ENCODE measurements around the gene UBE2S.
"Not testable (repeated sequence)": the region's sequence is repeated elsewhere in the genome, so short reads cannot be mapped to it uniquely, and the experiment has no call there.

UBE2S gene

DNA sequence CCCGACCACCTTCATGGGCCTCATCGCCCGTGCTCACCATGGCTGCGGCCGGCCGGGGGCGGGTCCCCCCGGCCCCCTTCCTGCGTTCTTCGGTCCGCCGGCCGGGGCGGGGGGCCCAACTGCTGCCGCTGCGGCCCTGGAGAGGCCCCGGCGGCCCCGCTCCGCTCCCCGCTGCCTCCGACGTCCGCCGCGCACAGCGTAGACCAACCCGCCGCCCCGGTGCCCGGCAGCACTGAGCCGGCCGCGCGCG, at the start of gene UBE2S:
Gene UBE2S (minus strand): TSS at position 239 of the 250 bp plus-strand sequence. CDS start 199 bp downstream, at position 40.
- not testable (repeated sequence) for DNase-seq

DNA sequence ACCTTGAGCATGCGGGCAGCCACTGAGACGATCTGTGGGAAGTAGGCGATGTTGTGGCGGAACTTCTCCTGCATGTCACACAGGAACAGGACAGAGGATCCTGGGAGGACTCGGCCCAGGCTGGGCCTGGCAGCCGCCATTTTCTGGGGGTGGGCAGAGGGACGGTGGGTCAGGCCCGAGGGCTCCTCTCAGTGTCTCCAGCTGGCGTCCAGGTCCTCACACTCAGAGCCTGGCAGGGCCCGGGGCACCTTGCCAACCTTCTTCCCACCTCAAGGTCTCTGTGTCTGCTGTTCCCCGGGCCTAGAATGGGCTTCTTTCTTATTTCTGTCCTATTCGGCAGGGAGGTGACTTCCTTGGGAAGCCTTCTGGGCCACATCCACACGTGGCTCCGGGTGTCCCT, 48.8 kb upstream of the UBE2S start:
- no peak for DNase-seq

DNA sequence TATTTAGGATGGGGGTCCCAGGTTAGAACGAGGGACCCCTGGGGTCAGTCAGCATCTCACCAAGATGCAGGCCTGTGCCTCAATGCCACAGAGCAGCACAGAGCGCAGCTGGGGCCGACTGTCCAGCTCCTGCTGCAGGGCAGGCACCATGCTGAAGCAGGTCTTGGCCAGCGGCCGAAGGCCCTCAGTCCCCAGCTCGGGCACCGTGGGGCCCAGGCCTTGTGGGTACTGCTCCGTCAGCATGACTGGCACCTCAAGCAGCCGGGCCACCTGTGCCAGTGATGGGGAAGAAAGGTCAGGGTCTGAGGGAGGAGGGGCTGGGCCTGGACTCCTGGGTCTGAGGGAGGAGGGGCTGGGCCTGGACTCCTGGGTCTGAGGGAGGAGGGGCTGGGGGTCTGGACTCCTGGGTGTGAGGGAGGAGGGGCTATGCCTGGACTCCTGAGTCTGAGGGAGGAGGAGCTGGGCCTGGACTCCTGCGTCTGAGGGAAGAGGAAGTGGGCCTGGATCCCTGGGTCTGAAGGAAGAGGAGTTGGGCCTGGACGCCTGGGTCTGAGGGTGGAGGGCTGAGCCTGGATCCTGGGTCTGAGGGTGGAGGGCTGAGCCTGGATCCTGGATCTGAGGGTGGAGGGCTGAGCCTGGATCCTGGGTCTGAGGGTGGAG, 48.1 kb upstream of the UBE2S start:
- no peak for DNase-seq

DNA sequence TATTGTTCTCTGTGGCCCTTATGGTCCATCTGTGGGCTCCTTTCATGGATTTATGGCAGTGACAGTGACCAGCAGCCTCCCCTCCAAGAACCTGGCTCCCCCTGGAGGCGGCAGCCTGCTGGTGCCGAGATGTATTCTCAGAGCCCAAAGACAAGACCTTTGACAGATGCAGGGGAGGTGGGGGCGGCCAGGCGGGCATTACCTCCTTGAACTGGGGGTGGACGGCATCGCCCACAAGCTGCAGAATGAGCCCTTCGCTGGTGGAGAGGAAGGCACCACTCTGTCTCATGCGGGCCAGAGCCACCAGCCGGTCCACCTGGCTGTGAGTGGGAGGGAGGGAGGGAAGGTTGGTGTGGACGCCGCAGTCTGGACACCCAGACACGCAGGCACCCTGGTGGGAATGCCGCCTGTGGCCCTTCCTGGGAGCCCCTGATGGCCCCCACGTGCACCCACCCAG, 47.2 kb upstream of the UBE2S start:
- DNase-seq, result no peak

DNA sequence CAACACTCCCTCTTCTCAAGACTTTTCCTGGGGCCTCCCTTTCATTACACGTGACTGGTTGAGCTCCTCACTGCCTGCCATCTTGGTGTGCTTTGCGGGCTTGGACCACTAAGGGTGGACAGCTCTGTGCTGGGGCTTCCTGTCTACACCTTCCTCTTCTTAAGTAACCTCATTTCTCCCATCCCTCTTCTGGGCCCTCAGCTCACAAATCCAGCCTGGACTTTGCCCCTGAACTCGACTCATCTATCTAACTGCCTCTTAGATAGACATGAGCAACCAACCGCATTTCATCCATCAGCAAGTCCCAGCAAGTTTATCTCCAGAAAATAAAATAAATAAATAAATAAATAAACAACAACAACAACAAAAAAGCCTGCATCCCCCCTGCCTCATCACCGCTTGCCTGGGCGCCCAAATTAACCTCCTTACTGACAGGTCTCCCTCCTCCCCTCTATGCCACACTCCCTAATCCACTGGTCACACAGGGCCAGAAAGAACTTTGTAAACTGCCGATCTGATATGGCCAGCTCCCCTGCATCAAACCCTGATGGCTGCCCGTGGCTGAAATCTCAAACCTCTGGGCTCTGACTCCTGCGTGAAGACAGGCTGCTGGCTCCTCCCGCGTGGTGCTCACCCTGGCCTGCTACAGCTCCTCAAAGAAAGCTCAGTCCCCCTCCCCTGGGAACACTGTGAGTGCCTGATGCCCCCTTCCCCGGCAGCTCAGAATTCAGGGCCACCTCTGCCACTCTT, 46.1 kb upstream of the UBE2S start:
- no peak for DNase-seq

DNA sequence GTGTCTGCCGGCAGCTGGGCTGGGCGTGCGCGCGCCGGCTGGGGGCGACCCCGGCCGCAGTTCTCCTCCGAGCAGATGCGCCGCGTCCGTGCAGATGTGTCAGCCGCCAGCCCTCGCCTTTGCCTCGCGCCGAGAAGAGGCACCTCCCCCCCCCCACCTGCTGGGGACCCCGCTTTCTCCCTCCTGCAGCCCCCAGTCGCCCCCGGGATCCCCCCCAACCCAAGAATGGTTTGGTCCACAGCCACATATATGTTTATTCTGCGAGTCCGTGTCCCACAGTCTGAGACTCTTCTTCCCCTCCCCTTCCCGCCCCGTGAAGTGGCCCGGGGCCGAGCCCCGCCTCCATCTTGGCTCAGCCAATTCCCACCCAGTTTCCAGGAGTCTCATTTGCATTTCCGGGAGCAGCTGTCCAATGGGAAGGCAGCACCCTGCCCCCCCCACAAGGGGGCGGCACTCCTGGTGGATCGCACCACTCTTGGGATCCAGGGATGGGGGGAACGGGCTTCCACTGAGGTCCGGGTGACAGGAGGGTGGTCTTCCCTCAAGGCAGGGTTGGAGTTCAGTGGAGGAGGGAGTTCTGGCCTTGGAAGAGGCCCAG, 45.3 kb upstream of the UBE2S start:
- DNase-seq, result peak; percentile 97

DNA sequence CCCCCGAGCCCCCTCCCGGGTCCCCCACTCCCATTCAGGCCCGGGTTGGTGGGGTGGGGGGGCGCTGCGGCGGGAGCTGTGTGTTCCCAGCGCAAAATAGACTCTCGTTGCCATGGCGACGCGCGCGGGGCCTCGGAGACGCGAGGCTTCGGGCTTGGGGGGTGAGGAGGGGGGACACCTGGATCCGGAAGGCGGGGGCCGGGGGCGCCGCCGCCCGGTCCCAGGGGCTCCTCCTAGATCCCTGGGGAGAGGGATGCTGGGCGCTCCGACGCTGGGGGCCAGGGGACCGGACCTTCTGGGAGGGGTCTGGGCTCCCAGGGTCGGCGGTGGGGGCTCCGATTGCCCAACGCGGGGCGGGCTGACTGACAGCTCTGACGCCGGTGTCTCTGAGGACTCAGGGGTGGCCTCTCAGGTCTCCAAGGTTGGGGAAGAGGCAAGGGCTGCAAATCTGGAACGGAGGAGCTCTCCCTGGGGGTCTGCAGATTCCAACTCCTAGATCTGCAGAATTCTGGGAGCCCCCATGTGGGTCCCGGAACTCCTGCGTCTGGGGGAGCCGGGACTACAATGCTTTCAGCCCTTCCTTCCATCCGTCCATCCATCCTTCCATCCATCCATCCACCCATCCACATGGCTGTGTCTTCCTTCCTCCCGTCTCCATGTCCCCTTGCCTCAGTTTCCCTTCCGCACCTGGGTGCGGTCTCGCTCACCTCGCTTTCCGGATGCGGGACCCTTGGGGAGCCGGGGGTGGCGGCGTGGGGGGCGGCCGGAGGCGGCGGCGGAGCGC, 44.6 kb upstream of the UBE2S start:
- DNase-seq, result peak; percentile 73

DNA sequence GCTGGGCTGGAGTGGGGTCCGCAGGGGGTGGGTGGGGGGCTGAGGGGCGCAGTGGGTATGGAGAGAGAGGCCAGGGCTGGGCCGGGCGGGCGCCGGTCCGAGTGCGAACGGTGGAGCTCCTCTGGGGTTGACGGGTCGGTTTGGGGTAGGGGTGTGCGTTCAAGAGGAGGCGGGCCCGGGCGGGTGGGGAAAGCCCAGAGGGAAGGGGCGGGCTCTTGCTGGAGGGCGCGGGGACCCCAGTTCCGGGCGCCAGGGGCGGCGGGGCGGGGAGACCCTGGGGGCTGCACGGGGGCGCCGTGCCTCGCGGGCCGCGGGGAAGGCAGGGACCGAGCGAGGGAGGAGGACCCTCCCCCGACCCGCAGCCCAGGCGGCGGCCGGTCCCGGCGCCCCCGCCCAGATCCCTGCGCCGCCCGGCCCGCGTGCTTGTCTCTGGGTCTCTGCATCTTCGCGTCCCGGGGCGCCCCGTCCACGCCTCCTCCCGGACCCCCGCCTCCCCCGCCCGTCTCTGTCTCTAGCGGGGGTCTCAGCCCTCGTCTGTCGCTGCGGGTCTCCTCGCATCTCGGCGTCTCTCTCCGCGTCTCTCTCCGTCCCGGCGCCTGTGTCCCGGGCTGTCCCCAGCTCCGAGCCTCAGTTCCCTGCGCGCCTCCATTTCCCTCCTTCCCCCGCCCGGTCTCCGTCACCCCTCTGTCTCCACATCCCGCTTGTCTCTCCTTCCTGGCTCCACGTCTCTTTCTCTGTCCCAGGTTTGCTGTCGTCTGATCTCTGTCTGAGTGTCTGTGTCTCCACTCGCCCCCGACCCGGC, 43.8 kb upstream of the UBE2S start:
- no peak for DNase-seq

DNA sequence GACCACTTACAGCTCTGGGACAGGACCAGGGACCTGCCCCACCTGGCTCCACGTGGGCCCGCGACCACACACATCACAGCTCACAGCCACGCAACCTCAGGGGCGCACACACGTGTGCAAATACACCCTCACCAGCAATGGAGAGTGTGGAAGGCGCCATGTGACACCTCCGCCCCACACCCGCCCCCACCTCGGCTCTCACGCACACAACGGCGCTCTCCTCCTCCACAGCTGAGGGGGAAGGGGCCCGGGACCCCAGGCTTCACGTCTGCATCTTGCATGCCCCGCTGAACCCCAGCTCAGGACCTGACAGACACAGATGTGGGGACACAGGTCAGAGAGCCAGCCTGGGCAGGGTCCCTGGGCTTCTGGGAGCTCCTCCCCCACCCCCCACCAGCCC, 41.9 kb upstream of the UBE2S start:
- no peak for DNase-seq

DNA sequence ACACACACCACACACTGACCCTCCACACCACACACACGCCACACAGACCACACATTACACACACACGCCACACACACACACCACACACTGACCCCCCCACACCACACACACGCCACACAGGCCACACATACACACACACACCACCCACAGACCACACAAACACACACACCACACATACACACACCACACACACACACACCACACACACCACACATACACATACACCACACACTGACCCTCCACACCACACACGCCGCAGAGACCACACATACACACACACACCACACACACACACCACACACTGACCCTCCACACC, 40.5 kb upstream of the UBE2S start:
- not testable (repeated sequence) for DNase-seq

DNA sequence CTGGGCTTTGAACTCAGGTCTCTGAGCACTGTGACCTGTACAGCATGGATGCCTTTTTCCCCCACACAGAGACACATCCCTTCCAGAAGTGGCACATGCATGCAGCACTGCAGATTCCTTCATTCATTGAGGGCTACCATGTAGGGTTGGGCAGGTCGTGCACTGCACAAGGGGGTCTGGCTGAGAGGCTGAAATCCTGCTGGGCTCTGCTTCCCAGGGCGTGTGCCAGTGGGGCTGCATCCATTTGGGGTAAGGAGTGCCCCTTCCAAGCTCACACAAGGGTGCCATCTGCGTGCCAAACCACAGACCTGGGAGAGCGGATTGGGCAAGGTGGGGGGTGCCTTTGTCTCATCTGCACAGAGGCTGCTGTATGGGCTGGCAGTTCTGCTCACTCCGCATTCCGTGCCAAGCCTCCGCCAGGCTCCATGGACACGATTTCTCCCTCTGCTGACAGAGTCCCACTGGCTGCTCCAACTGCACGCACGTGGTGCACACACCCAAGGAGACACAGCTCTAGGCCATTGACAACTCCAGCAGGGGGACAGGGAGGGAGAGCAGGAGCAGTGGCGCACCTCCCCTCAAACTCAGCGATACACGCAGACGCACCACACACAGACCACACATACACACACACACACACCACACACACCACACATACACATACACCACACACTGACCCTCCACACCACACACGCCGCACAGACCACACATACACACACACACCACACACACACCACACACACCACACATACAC, 40.0 kb upstream of the UBE2S start:
- DNase-seq, result no peak

DNA sequence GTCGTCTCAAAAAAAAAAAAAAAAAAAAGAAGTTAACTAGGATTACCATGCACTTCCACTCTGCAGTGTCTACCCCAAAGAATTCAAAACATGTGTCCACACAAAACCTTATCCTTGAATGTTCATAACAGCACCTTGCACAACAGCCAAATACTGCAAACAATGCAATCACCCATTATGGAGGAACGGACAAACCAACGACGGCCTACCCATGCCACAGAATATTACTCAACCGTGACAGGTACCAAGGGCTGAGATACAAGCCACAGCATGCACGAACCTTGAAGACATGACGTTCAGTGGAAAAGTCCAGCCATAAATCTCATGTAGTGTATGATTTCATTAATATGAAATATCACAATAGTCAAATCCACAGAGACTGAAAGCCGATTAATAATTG, 38.5 kb upstream of the UBE2S start:
- DNase-seq, result no peak

DNA sequence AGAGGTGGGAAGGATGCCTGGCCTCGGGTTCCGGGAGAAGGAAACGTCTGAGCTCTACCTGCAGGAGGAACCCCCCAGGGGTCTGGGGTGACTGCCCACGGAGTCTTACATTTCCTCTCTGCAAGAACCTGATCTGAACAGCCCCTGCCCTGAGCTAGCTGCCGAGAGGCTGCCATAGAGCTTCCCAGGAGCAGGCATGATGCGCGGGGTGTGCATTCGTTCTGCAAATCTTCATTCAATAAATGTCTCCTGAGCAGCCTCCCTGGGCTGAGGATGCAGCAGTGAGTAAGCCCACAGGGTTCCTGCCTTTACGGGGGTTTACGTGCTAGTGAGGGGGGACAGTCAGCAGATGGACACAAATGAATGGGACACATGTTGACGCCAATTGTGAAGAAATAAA, 37.1 kb upstream of the UBE2S start:
- no peak for DNase-seq

DNA sequence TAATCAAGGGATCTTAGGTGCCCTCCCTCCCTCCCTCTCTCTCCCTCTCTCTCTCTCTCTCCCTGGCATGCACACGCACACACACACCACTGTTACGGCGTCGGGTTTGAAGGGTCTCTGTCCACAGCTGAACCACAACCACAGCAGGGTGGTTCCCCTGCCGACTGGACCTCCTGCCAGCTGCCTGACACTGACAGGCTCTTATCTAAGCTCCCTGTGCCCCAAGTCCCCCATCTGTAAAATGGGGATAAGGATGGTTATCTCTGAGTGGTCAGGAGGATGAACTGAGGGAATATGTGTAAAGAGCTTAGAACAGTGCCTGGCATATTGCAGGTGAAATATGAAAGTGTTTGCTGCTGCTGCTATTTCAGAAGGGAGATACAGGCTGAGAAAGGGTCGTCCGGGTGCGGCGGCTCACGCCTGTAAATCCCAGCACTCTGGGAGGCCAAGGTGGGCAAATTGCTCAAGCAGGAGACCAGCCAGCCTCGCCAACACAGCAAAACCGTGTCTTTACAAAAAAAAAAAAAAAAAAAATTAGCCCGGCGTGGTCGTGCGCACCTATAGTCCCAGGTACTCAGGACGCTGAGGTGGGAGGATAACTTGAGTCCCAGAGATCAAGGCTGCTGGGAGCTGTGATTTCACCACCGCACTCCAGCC, 36.4 kb upstream of the UBE2S start:
- DNase-seq, result no peak

DNA sequence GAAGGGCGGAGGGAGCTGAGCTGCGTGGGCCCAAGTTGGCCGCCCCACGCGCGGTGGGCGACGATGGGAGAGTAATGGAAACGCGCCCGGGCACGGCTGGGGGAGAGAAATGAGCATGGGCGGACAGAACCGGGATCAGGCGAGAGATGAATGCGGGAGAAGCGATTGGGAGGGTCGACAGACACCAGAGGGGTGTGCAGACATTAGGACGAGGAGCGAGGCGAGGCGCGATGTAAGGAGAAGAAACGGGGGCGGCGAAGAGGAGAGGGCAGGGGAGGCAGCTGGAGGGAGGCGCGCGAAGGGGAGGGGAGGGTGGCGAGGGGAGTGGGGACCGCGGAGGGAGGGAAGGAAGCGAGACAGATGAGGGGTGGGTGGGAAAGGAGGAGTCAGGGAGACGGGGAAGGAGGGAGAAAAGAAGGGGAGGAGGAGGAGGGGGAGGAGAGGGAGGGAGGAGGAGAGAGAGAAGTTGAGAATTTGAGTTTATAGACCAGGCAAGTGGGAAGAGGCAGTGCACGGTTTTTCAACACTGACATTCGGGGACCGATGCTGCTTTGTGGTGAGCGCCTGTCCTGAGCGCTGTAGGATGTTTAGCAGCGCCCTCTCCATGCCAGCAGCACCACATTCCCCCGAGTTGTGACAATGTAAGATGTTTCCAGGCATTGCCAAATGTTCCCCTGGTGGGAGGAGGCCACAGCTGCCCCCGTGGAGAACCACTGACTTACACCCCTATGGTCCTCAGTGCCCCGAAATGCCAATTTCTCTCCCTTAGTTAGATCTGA, 35.6 kb upstream of the UBE2S start, which contains the start of gene SHISA7:
Gene SHISA7 (minus strand): TSS at position 256 of the 779 bp plus-strand sequence. CDS start 437 bp downstream, outside the sequence.
- no peak for DNase-seq

DNA sequence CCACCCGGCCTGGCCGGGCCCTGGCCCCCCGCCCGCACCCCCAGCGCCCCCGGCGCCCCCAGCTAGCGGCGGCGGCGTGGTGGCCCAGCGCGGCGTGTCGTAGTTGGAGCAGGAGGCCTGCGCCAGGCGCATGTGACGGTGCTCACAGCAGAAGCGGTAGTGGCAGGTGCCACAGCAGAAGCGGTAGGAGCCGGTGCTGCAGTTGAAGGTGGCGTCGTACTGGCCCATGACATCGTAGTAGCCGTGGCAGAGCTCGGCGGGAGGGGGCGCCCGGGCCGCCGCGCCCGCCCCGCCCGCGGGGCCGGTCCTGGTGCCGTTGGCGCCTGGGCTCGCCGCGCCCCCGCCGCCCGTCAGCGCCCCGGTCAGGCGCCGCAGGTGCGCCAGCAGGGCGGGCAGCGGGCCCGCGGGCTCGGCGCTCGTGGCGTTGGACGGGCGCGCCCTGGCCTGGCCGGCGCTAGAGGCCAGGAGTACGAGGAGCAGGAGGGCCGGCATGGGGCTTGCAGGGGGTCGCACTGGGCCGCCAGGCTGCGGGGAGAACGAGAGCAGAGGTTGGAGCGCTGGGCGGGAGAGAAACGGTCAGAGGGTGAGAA, 34.9 kb upstream of the UBE2S start:
- no peak for DNase-seq

DNA sequence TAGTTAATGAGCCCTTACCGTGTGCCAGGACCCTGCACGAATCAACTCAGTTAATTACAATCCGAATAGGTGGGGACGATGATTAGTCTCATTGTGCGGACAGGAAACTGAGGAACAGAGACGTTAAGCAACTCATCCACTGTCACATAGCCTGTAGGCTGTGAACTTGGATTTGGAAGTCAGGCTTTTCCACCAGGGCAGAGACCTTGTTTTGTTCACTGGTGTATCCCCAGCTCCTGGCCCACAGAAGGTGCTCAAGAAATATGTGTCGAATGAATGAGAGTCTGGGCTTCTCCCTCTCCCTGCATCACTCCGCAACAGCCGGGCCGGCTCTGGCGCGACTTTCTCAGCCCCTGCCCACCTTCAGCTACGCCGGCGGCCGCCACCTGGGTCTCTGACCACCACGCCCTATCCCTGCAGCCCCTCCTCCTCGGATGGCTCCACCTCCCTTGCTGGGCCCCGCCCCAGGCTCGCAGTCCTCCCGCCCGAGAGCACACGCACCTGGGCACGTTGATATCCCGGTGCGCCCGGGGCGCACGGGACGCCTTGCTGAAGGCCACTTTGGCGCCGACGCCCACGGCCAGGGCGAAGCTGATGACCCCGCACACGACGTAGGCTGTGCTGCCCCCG, 34.2 kb upstream of the UBE2S start:
- DNase-seq, result no peak

DNA sequence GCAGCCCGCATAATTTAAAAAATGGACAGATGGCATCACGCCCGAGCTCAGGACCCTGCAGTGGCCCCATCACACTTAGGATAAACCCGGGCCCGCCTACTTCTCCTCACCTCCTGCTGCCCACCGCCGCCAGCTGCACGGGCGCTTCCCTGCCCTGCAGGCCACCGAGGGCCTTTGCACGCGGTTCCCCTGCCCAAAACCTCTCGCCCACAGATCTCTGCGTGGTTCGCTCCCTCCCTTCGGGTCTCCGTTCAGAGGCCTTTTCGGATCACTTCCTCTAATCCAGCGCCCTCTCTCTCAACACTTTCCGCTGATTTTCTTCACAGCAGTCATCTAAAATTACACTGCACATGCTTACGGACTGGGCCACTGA, 33.7 kb upstream of the UBE2S start:
- peak; percentile 48 for DNase-seq

DNA sequence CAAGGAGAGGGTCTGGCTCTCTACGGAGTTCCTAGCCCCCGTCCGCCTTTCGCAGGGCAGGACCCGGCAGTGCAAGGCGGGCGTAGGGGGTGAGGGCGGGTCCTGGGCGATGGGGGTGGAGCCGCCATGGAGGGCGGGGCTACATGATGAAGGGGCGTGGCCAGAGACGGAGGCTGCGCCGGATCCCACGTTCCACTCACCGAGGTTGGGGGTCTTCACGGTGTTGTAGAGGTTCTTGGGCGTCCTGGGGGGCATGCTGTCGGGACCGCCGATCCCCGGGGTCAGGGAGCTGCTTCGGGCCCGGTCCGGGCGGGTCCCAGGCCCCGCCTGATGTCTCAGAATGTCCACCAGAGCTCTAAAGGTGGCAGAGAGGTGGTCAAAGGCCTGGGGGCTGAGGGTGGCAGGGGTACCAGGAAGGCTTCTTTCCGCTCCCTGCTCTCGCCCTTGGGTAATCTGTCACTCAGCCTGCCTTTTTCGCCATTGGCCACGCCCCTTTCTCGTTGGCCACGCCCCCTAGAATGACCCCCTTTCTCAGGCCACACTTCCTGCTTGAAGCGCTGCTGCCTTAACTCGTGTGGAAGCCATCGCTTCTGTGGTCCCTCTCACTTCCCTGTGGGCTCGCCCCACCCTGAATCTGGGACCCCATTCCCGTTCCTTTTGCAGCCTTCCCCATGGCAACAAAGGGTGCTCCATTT, 33.0 kb upstream of the UBE2S start:
- DNase-seq, result peak; percentile 74
